ENCODE measurements around the gene MKKS. TPM values are rescaled to one million over a fixed set of nuclear protein-coding genes. Genes with fewer than 3 reads are reported as not detected.
A peak's percentile ranks its signal among the peaks of the same experiment; 100 is the strongest.

The MKKS gene
- total and polyA plus RNA-seq, 2 of the 13 experiments (the other 11 are each of a cell fraction or from before 2014, with no cell fraction given), result 26.7 to 34.5 TPM

DNA sequence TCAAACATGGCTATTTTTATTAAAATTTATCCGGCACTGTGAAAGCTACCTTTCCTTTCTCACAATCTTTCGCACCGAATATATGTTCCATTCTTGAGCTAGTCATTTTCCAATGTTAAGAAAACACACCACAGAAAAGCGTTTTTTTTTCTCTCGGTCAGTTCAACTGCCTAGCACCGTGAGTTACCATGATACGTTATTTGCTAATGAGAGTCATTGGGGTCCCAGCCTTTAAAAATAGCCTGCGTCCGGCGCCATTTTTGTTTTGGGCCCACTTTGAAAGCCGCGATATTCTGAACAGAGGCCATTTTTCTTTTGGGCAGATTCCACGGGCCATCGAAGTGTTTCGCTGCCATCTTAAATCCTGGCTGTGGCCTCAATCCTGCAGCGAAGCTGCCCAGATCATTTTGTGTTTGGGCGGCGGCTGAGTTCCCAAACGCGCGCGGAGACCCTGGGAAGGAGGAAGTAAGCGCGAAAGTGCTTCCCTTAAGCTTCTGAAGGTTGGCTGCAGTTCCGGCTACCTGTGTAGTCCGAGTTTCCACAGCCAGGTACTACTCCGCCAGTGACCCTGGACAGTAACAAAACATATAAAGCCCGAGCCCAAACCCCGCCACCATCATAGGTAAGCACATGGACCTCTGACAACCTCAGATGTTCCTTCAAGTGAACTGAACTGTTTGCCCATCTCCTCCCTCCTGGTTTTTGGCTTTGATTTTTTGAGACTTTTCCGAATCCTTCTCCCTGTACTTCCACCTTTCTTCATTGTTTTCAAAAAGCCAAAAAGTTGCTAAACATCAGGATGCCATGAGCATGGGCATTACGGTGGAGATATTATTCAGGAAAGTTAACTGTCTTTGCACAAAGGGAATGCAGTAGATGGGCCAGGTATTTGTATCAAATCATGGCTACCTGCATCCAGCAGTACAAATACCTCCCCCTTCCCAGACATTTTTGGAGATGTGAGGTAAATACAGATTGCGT, 1.1 kb upstream of the MKKS start, which contains the start of gene SLX4IP (continued):
- TF ChIP-seq ZBTB21 (CRISPR knock-in tag; IDR thresholded peaks at IDR 0.05), result peak; percentile 44; the same call in 1 of the 2 replicates
- peak; percentile 7; the same call in 1 of the 2 replicates for TF ChIP-seq ZMAT3 (CRISPR knock-in tag; conservative IDR thresholded peaks at IDR 0.05)
- 0 out of 2 replicates have a peak, but pooled peaks have one; percentile 3 for TF ChIP-seq STAG1 (CRISPR knock-in tag; IDR thresholded peaks at IDR 0.05)
- peak; percentile 61 for TF ChIP-seq ZBTB25 (CRISPR knock-in tag; IDR thresholded peaks at IDR 0.05)
- no peak for TF ChIP-seq NCOA5 (CRISPR knock-in tag; IDR thresholded peaks at IDR 0.05)
- TF ChIP-seq, protein P1, sequence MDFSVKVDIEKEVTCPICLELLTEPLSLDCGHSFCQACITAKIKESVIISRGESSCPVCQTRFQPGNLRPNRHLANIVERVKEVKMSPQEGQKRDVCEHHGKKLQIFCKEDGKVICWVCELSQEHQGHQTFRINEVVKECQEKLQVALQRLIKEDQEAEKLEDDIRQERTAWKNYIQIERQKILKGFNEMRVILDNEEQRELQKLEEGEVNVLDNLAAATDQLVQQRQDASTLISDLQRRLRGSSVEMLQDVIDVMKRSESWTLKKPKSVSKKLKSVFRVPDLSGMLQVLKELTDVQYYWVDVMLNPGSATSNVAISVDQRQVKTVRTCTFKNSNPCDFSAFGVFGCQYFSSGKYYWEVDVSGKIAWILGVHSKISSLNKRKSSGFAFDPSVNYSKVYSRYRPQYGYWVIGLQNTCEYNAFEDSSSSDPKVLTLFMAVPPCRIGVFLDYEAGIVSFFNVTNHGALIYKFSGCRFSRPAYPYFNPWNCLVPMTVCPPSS (IDR thresholded peaks at IDR 0.05), result no peak
- TF ChIP-seq ZNF616 (CRISPR knock-in tag; IDR thresholded peaks at IDR 0.05; ENCODE audit: low read depth), result no peak
- TF ChIP-seq AGO2 (optimal IDR thresholded peaks at IDR 0.05; ENCODE audit: low read depth, low read length), result peak; percentile 85
- TF ChIP-seq, protein P2, sequence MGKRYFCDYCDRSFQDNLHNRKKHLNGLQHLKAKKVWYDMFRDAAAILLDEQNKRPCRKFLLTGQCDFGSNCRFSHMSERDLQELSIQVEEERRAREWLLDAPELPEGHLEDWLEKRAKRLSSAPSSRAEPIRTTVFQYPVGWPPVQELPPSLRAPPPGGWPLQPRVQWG (CRISPR knock-in tag; IDR thresholded peaks at IDR 0.05; ENCODE audit: borderline replicate concordance, low read depth), result no peak
- no peak for TF ChIP-seq FOXP1 (IDR thresholded peaks at IDR 0.05)
- TF ChIP-seq FOXP1 (CRISPR knock-in tag; IDR thresholded peaks at IDR 0.05), result no peak; the same call in 1 of the 2 replicates
- no peak for TF ChIP-seq ZNF468 (CRISPR knock-in tag; IDR thresholded peaks at IDR 0.05)
- peak in 1 of 2 experiments; percentile 48; a peak in 1 of 4 replicates for TF ChIP-seq NR2F1 (CRISPR knock-in tag; IDR thresholded peaks at IDR 0.05)
- peak; percentile 82; the same call in 1 of the 2 replicates for TF ChIP-seq MBD4 (IDR thresholded peaks at IDR 0.05; ENCODE audit: borderline replicate concordance, low read length)
- TF ChIP-seq ZBTB33 (CRISPR knock-in tag; IDR thresholded peaks at IDR 0.05), result peak; percentile 50; the same call in 1 of the 2 replicates
- TF ChIP-seq ZNF639 (CRISPR knock-in tag; conservative IDR thresholded peaks at IDR 0.05), result peak; percentile 71
- no peak for TF ChIP-seq ZNF121 (CRISPR knock-in tag; IDR thresholded peaks at IDR 0.05)
- TF ChIP-seq, protein P3, sequence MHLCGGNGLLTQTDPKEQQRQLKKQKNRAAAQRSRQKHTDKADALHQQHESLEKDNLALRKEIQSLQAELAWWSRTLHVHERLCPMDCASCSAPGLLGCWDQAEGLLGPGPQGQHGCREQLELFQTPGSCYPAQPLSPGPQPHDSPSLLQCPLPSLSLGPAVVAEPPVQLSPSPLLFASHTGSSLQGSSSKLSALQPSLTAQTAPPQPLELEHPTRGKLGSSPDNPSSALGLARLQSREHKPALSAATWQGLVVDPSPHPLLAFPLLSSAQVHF (CRISPR knock-in tag; IDR thresholded peaks at IDR 0.05), result no peak
- no peak for TF ChIP-seq ZFP36 (IDR thresholded peaks at IDR 0.05; ENCODE audit: borderline replicate concordance, low read depth, low read length, partially characterized antibody)
- peak; percentile 89 for TF ChIP-seq ZNF350 (CRISPR knock-in tag; IDR thresholded peaks at IDR 0.05; ENCODE audit: borderline replicate concordance, low read depth)

Measured in HepG2 (cell line).